NT2/D1 (cell line): ENCODE data around the gene CEP104.

Experiments used
- SUZ12 ChIP-seq: IDR thresholded peaks from 2 replicates; pipeline ENCODE4 v1.6.1; 2011; ENCODE audit not compliant: insufficient read length, insufficient read depth; ENCODE audit errors: extremely low read depth
- YY1 ChIP-seq: IDR thresholded peaks from 2 replicates; pipeline ENCODE4 v1.6.1; 2011; ENCODE audit not compliant: insufficient read length, insufficient read depth
- ZNF274 ChIP-seq: IDR thresholded peaks from 2 replicates; pipeline ENCODE4 v1.6.1; 2011; ENCODE audit warnings: mild to moderate bottlenecking, low read depth, low read length

- TF ChIP-seq YY1 (no peak), SUZ12 (no peak), ZNF274 (no peak)
Observed at GRCh38 chr1:3768811-3769390, 88.1 kb downstream of the CEP104 start.
